Lung (tissue), 12 donors: ENCODE measurements around the gene FABP1. TPM values are rescaled to one million over a fixed set of nuclear protein-coding genes. Genes with fewer than 3 reads are reported as not detected.

Source experiments
- ATAC-seq: fragments of 200-7000 bp; cut with Tn5 transposase; one replicate; pipeline ENCODE4 v1.9.1; 2020; ENCODE audit warnings: moderate number of reproducible peaks; ENCODE audit not compliant: insufficient read depth, low FRiP score
- DNase-seq, 3 donors: peaks; one replicate each; pipeline ENCODE4 v3.0.0-alpha.2; 2013 to 2017
- H3K27ac ChIP-seq, 2 donors: one replicate each; pipeline ENCODE4 v1.5.1; 2013; ENCODE audit warnings: mild to moderate bottlenecking in 2 of 2, moderate library complexity in 2 of 2, control low read depth in 1 of 2, inconsistent platforms in 1 of 2, low read depth in 1 of 2, low read length in 1 of 2
- H3K27me3 ChIP-seq, 3 donors: one replicate each; pipeline ENCODE4 v1.5.1; 2013; ENCODE audit warnings: low read length in 2 of 3; ENCODE audit not compliant: control insufficient read depth in 3 of 3, insufficient read depth in 3 of 3
- H3K36me3 ChIP-seq, 4 donors: one replicate each; pipeline ENCODE4 v1.5.1; 2013; ENCODE audit warnings: low read length in 4 of 4, mild to moderate bottlenecking in 1 of 4, moderate library complexity in 1 of 4; ENCODE audit not compliant: control insufficient read depth in 4 of 4, insufficient read depth in 4 of 4
- H3K4me1 ChIP-seq, 5 donors: one replicate each; pipeline ENCODE4 v1.5.1; 2013; ENCODE audit warnings: low read length in 5 of 5, mild to moderate bottlenecking in 2 of 5, moderate library complexity in 1 of 5; ENCODE audit not compliant: control insufficient read depth in 5 of 5, insufficient read depth in 5 of 5
- H3K4me3 ChIP-seq: one replicate; pipeline ENCODE4 v1.5.1; 2013; ENCODE audit warnings: mild to moderate bottlenecking, control low read depth, moderate library complexity
- H3K9ac ChIP-seq, 2 donors: one replicate each; pipeline ENCODE4 v1.5.1; 2013; ENCODE audit warnings: low read length in 2 of 2, control low read depth in 1 of 2; ENCODE audit not compliant: insufficient read depth in 1 of 2
- H3K9me3 ChIP-seq, 4 donors: one replicate each; pipeline ENCODE4 v1.5.1; 2013; ENCODE audit warnings: low read length in 3 of 4, mild to moderate bottlenecking in 1 of 4, moderate library complexity in 1 of 4; ENCODE audit not compliant: control insufficient read depth in 4 of 4, insufficient read depth in 3 of 4
- CTCF ChIP-seq: IDR thresholded peaks from 2 replicates; pipeline ENCODE4 v1.5.1; 2012; ENCODE audit warnings: mild to moderate bottlenecking; ENCODE audit errors: control extremely low read depth, extremely low read depth
- WGBS, 2 donors: extraction: QIAGEN DNeasy Blood & Tissue Kit; methylation state at CpG; one replicate each; pipeline ENCODE4 v1.1.7; 2013; 5-methylcytosine and 5-hydroxymethylcytosine counted together
- polyA plus RNA-seq, 2 donors: library from polyadenylated mRNA; stranded (reverse); fragments of 200-250 nt; gene quantifications; one replicate each; pipeline ENCODE4 v1.2.1, GENCODE V29; 2013
- total RNA-seq, 2 donors: library from RNA; depleted of rRNA in 1 of 2; stranded (reverse); fragments of >200 nt in 1 of 2; gene quantifications; one replicate each; pipeline ENCODE4 v1.2.1, GENCODE V29; 2014 to 2021
- donor health status: control.
- donor health status: control.
- donor health status: Bipolar disorder and iron deficiency.
- donor health status: healthy.
- donor health status: DM: yes; HTN: yes; CAD: no.

Gene FABP1
- total and polyA plus RNA-seq, 4 donors: 0.14 to 1.7 (median 0.40) TPM; not detected in 1

- H3K9ac ChIP-seq: no peak overlapping the region
- H3K9me3 ChIP-seq: peaks cover 0 to 2% (median 0%) of the 10 kb centered on the region in 4 donors
- WGBS, 2 donors: 38 to 53% methylated on average over 5 of the region's 5 CpGs
- H3K4me1 ChIP-seq: no peaks in the 10 kb centered on the region
- H3K27me3 ChIP-seq: no peaks in the 10 kb centered on the region
- no peaks in the 10 kb centered on the region for H3K36me3 ChIP-seq
- ATAC-seq (no peak), DNase-seq (peak in 2 of 3 donors; percentile 3 to 21)
- no peak for TF ChIP-seq CTCF
- no peak overlapping the region for H3K27ac ChIP-seq
- H3K4me3 ChIP-seq: no peak overlapping the region
Measured at GRCh38 chr2:88099798-88100488, 27.9 kb downstream of the FABP1 start.

DNA sequence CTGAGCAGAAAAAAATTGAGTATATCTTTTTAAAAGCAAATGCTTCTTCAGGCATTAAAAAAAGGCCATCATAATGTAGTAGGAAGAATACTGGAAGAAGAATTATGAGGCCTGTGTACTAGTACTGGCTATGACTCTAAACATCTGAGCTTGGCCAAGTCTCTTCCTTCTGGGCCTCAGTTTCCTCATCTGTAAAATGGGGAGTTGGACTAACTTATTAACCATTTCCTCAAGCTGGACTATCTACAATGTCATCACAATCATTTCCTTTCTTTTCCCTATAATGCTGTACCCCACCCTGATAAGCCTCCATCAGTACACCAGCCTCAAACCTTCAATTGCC lies 29.3 kb downstream of the FABP1 start:
- no peak for DNase-seq
- Histone ChIP-seq H3K9ac (no peak overlapping the region), H3K27ac (no peak overlapping the region), H3K27me3 (peaks cover 0 to under 1% (median 0%) of the 10 kb centered on the region in 3 donors), H3K4me1 (no peaks in the 10 kb centered on the region), H3K4me3 (no peak overlapping the region), H3K9me3 (peaks cover 0 to 2% (median 0%) of the 10 kb centered on the region in 4 donors), H3K36me3 (no peaks in the 10 kb centered on the region)
- no peak for ATAC-seq
- TF ChIP-seq CTCF: no peak

GRCh38 chr2:88097891-88098557 lies 29.8 kb downstream of the FABP1 start:
- Histone ChIP-seq H3K36me3 (no peaks in the 10 kb centered on the region), H3K4me1 (no peaks in the 10 kb centered on the region), H3K9me3 (peaks cover 0 to 2% (median 0%) of the 10 kb centered on the region in 4 donors), H3K27me3 (peaks cover 0 to 4% (median 0%) of the 10 kb centered on the region in 3 donors), H3K27ac (no peak overlapping the region), H3K9ac (no peak overlapping the region), H3K4me3 (no peak overlapping the region)
- DNase-seq (no peak), ATAC-seq (no peak)
- 65 to 74% methylated on average over 4 of the region's 4 CpGs for WGBS, 2 donors
- no peak for TF ChIP-seq CTCF
